ENCODE measurements around the gene ZFP92.

- TF ChIP-seq POLR2A (IDR thresholded peaks at IDR 0.05; ENCODE audit: low read depth, low read length): no peak
- no peak for TF ChIP-seq MAX (IDR thresholded peaks at IDR 0.05; ENCODE audit: insufficient read depth, insufficient read length)
- no peak for TF ChIP-seq JUN (IDR thresholded peaks at IDR 0.05; ENCODE audit: borderline replicate concordance, insufficient read depth, insufficient read length, low read depth)
- no peak for TF ChIP-seq CTCF (IDR thresholded peaks at IDR 0.05; ENCODE audit: extremely low read depth in 1 of 2, insufficient read depth in 1 of 2, low read depth in 1 of 2, low read length in 2 of 2)
- TF ChIP-seq MYC (IDR thresholded peaks at IDR 0.05; ENCODE audit: low read depth, low read length): no peak
- no peak for TF ChIP-seq EZH2 (IDR thresholded peaks at IDR 0.05; ENCODE audit: borderline replicate concordance, low read depth, low read length, severe bottlenecking)
Observed at GRCh38 chrX:153374426-153374825, 36.8 kb upstream of the ZFP92 start.

All from endothelial cell of umbilical vein (primary cell).